Fibroblast of lung (primary cell): ENCODE measurements around the gene FUT8. TPM values are rescaled to one million over a fixed set of nuclear protein-coding genes. Genes with fewer than 3 reads are reported as not detected.

ENCODE experiments used
- DNase-seq, 2 donors: peaks; one replicate each; pipeline versions ENCODE4 v3.0.0 to v3.0.0-alpha.2; 2010; ENCODE audit warnings: low read depth in 2 of 2
- H2AFZ ChIP-seq: 2 replicates; pipeline ENCODE4 v1.5.1; 2012; ENCODE audit warnings: low read length, control low read depth, inconsistent platforms
- H3K27ac ChIP-seq: 2 replicates; pipeline ENCODE4 v1.5.1; 2011; ENCODE audit warnings: low read length, control low read depth; ENCODE audit not compliant: insufficient read depth
- H3K27me3 ChIP-seq: 2 replicates; pipeline ENCODE4 v1.5.1; 2011; ENCODE audit warnings: mild to moderate bottlenecking, low read length; ENCODE audit not compliant: control insufficient read depth, insufficient read depth
- H3K36me3 ChIP-seq: 2 replicates; pipeline ENCODE4 v1.5.1; 2011; ENCODE audit warnings: low read length; ENCODE audit not compliant: control insufficient read depth, insufficient read depth
- H3K4me1 ChIP-seq: 2 replicates; pipeline ENCODE4 v1.5.1; 2011; ENCODE audit warnings: low read length; ENCODE audit not compliant: control insufficient read depth, insufficient read depth; ENCODE audit errors: extremely low read depth
- H3K4me2 ChIP-seq: 2 replicates; pipeline ENCODE4 v1.5.1; 2011; ENCODE audit warnings: low read length, control low read depth; ENCODE audit not compliant: insufficient read depth; ENCODE audit errors: extremely low read depth
- H3K4me3 ChIP-seq, 4 experiments: fragments of 200-600 bp in 1 of 4; sonication (generic) in 1 of 4; replicated peaks in 1 of 4; 2 replicates each; pipeline ENCODE4 v1.5.1; 2011 to 2016; ENCODE audit warnings: low read length in 4 of 4, low read depth in 3 of 4, mild to moderate bottlenecking in 3 of 4, control low read depth in 2 of 4, inconsistent platforms in 1 of 4, mixed read lengths in 1 of 4; ENCODE audit not compliant: insufficient read depth in 1 of 4; ENCODE audit errors: control extremely low read depth in 1 of 4
- H3K79me2 ChIP-seq: 2 replicates; pipeline ENCODE4 v1.5.1; 2012; ENCODE audit warnings: mild to moderate bottlenecking, low read length, inconsistent platforms; ENCODE audit not compliant: control insufficient read depth, insufficient read depth
- H3K9ac ChIP-seq: 2 replicates; pipeline ENCODE4 v1.5.1; 2011; ENCODE audit warnings: mild to moderate bottlenecking, low read length, control low read depth; ENCODE audit not compliant: insufficient read depth
- H3K9me3 ChIP-seq: 2 replicates; pipeline ENCODE4 v1.5.1; 2012; ENCODE audit warnings: low read depth, low read length; ENCODE audit not compliant: control insufficient read depth, insufficient read depth
- H4K20me1 ChIP-seq: 2 replicates; pipeline ENCODE4 v1.5.1; 2011; ENCODE audit warnings: low read length; ENCODE audit not compliant: control insufficient read depth, insufficient read depth; ENCODE audit errors: extremely low read depth
- CTCF ChIP-seq, 2 donors: IDR thresholded peaks in 1 of 2; conservative IDR thresholded peaks in 1 of 2; 1 replicate in 1 of 2; 2 replicates in 1 of 2; pipeline ENCODE4 v1.5.1; 2011 to 2012; ENCODE audit warnings: low read length in 2 of 2, control low read depth in 1 of 2, inconsistent platforms in 1 of 2, low read depth in 1 of 2, mild to moderate bottlenecking in 1 of 2
- EZH2 ChIP-seq: IDR thresholded peaks from 2 replicates; pipeline ENCODE4 v1.5.1; 2012; ENCODE audit warnings: low read length, control low read depth, mild to moderate bottlenecking; ENCODE audit errors: missing control alignments
- polyA plus RNA-seq, 2 donors: library from polyadenylated mRNA; depleted of rRNA in 1 of 2; stranded (reverse) in 1 of 2; unstranded in 1 of 2; fragments of >200 nt; gene quantifications; 2 replicates each; pipeline ENCODE4 v1.2.1, GENCODE V29; 2011 to 2012; ENCODE audit warnings: missing spikeins in 1 of 2
- total RNA-seq: library from RNA; depleted of rRNA; stranded (reverse); fragments of >200 nt; gene quantifications from 2 replicates; pipeline ENCODE4 v1.2.1, GENCODE V29; 2014

The FUT8 gene
- total and polyA plus RNA-seq, 2 donors (not counting 1 experiment from before 2014, with no cell fraction given): 51.4 to 95.8 TPM

GRCh38 chr14:65470404-65470880, 57.9 kb downstream of the FUT8 start:
- Histone ChIP-seq H2AFZ (no peak overlapping the region), H3K9me3 (no peaks in the 10 kb centered on the region), H3K9ac (no peak overlapping the region), H3K4me2 (no peak overlapping the region), H4K20me1 (no peaks in the 10 kb centered on the region), H3K36me3 (no peaks in the 10 kb centered on the region), H3K27ac (no peak overlapping the region), H3K4me3 (no peak overlapping the region), H3K4me1 (no peaks in the 10 kb centered on the region), H3K27me3 (no peaks in the 10 kb centered on the region), H3K79me2 (no peaks in the 10 kb centered on the region)
- TF ChIP-seq EZH2 (no peak), CTCF (conservative IDR thresholded peaks at IDR 0.05 in 1 of 2, IDR thresholded peaks at IDR 0.05 in 1 of 2; ENCODE audit: low read depth in 1 of 2, low read length in 2 of 2) (no peak)
- DNase-seq: no peak

DNA sequence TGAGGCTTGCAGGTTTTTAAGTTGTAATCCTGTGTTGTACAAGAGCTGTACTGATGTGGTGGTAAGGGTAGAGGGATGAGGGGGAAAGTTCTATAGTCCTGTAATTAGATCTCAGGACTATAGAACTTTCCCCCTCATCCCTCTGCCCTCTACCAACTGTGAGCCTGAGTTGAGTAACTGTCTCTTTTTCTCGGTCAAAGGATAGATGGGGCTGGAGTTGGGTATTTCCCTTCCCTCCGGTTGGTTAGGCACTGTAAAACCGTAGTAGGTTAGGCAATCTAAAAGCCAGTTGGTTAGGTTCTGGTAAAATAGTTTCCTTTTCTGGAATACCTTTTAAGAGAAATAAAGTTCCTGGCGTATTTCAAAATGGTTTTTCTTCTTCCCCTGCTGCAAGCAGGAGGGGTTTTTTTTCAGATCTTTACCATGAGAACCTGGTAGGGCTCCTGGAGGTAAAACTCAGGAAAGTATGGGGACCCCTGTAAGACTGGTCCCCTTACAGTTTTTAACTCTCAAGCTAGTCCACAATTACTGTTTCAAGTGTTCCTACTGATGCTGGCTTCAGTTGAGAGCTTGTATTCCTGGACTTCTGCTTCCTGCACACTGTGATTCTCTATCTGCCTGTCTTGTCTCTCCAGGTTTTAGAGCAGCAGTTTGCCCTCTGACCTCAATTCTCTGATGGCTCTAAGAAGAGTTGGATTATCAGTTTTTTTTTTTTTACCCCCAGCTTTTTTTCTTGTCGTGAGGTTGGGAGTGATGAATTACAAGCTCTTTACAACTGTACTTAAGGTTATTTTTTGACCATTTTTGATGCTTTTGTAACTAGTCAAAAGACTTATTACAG, 58.7 kb downstream of the FUT8 start:
- no peak overlapping the region for H3K27ac ChIP-seq
- H3K9me3 ChIP-seq: no peaks in the 10 kb centered on the region
- DNase-seq: no peak
- H3K79me2 ChIP-seq: no peaks in the 10 kb centered on the region
- H3K9ac ChIP-seq: no peak overlapping the region
- H3K4me3 ChIP-seq: no peak overlapping the region
- H3K27me3 ChIP-seq: no peaks in the 10 kb centered on the region
- H2AFZ ChIP-seq: no peak overlapping the region
- no peaks in the 10 kb centered on the region for H3K36me3 ChIP-seq
- no peaks in the 10 kb centered on the region for H3K4me1 ChIP-seq
- H3K4me2 ChIP-seq: no peak overlapping the region
- TF ChIP-seq CTCF (conservative IDR thresholded peaks at IDR 0.05 in 1 of 2, IDR thresholded peaks at IDR 0.05 in 1 of 2; ENCODE audit: low read depth in 1 of 2, low read length in 2 of 2) (no peak), EZH2 (no peak)
- H4K20me1 ChIP-seq: no peaks in the 10 kb centered on the region

GRCh38 chr14:65472189-65472588, 59.7 kb downstream of the FUT8 start:
- H3K27ac ChIP-seq: no peak overlapping the region
- no peaks in the 10 kb centered on the region for H3K36me3 ChIP-seq
- no peak for TF ChIP-seq EZH2
- no peak for TF ChIP-seq CTCF (conservative IDR thresholded peaks at IDR 0.05 in 1 of 2, IDR thresholded peaks at IDR 0.05 in 1 of 2; ENCODE audit: low read depth in 1 of 2, low read length in 2 of 2)
- no peaks in the 10 kb centered on the region for H3K4me1 ChIP-seq
- no peak overlapping the region for H3K4me3 ChIP-seq
- H3K79me2 ChIP-seq: no peaks in the 10 kb centered on the region
- H4K20me1 ChIP-seq: no peaks in the 10 kb centered on the region
- no peak overlapping the region for H3K4me2 ChIP-seq
- no peaks in the 10 kb centered on the region for H3K27me3 ChIP-seq
- no peaks in the 10 kb centered on the region for H3K9me3 ChIP-seq
- H3K9ac ChIP-seq: no peak overlapping the region
- DNase-seq: no peak
- H2AFZ ChIP-seq: no peak overlapping the region
